Measurements from ENCODE around the gene DOK7. TPM values are rescaled to one million over a fixed set of nuclear protein-coding genes. Genes with fewer than 3 reads are reported as not detected.

Gene DOK7
- total and polyA plus RNA-seq, 2 of the 4 experiments (the other 2 are of a cell fraction) = not detected

- no peaks in the 10 kb centered on the region for H3K9me3 ChIP-seq (ENCODE audit: control insufficient read depth, insufficient read depth, low read length)
- peaks cover 29% of the 10 kb centered on the region for H4K20me1 ChIP-seq (ENCODE audit: insufficient read depth, low read length)
- H3K14ac ChIP-seq (replicated peaks; ENCODE audit: low read depth, low read length) = no peak overlapping the region
- H3K18ac ChIP-seq (ENCODE audit: low read depth, low read length) = no peak overlapping the region
- no peak overlapping the region for H2AK5ac ChIP-seq (ENCODE audit: low read depth, low read length)
- H3K56ac ChIP-seq (ENCODE audit: extremely low read depth, insufficient read depth, low read length) = no peak overlapping the region
- H3K9me1 ChIP-seq (ENCODE audit: insufficient read depth, low read length) = no peaks in the 10 kb centered on the region
- dilution Hi-C loops (cut with HindIII; ENCODE audit: low sequenced_read_pairs, unreplicated experiment) = no loop called here
- no peak overlapping the region for H2BK120ac ChIP-seq (ENCODE audit: low read depth, low read length)
- intact Hi-C loops (cut with micrococcal nuclease) = no loop called here
- ATAC-seq (ENCODE audit: low read depth) (no peak), DNase-seq (no peak)
- H2BK15ac ChIP-seq (ENCODE audit: low read depth, low read length) = no peak overlapping the region
- H3K79me1 ChIP-seq (ENCODE audit: low read depth in 1 of 2, low read length in 2 of 2) = peaks cover 3 to 16% of the 10 kb centered on the region in 2 experiments; a peak in 3 of 4 replicates
- no peak overlapping the region for H3K4me2 ChIP-seq (ENCODE audit: low read depth, low read length)
- no peak overlapping the region for H3K4me3 ChIP-seq (ENCODE audit: insufficient read depth, low read depth, low read length)
- no peak for TF ChIP-seq MAZ (IDR thresholded peaks at IDR 0.05; ENCODE audit: borderline replicate concordance, low read depth, low read length)
- no peak for TF ChIP-seq POLR2A (IDR thresholded peaks at IDR 0.05; ENCODE audit: low read depth, low read length)
- TF ChIP-seq NFE2L2 (IDR thresholded peaks at IDR 0.05; ENCODE audit: low read depth, low read length) = no peak
- TF ChIP-seq MAFK (IDR thresholded peaks at IDR 0.05; ENCODE audit: low read depth, low read length) = no peak
- TF ChIP-seq RAD21 (IDR thresholded peaks at IDR 0.05; ENCODE audit: low read length) = no peak
- no peak for TF ChIP-seq FOS (IDR thresholded peaks at IDR 0.05; ENCODE audit: low read depth, low read length)
- TF ChIP-seq SMC3 (IDR thresholded peaks at IDR 0.05; ENCODE audit: low read depth, low read length) = no peak
- TF ChIP-seq, protein P1, sequence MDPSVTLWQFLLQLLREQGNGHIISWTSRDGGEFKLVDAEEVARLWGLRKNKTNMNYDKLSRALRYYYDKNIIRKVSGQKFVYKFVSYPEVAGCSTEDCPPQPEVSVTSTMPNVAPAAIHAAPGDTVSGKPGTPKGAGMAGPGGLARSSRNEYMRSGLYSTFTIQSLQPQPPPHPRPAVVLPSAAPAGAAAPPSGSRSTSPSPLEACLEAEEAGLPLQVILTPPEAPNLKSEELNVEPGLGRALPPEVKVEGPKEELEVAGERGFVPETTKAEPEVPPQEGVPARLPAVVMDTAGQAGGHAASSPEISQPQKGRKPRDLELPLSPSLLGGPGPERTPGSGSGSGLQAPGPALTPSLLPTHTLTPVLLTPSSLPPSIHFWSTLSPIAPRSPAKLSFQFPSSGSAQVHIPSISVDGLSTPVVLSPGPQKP (IDR thresholded peaks at IDR 0.05; ENCODE audit: borderline replicate concordance, low read depth, low read length) = no peak
- no peak for TF ChIP-seq MXI1 (IDR thresholded peaks at IDR 0.05; ENCODE audit: borderline replicate concordance, low read depth, low read length)
- TF ChIP-seq CTCF (conservative IDR thresholded peaks at IDR 0.05; ENCODE audit: low read depth, low read length) = no peak
- TF ChIP-seq CEBPB (IDR thresholded peaks at IDR 0.05; ENCODE audit: low read depth, low read length) = no peak
- no peak for TF ChIP-seq CHD1 (IDR thresholded peaks at IDR 0.05; ENCODE audit: low read depth, low read length)
- no peak for TF ChIP-seq BHLHE40 (IDR thresholded peaks at IDR 0.05; ENCODE audit: low read depth, low read length)
- no peak for TF ChIP-seq RFX5 (IDR thresholded peaks at IDR 0.05; ENCODE audit: low read depth, low read length)
- no peak for TF ChIP-seq RCOR1 (IDR thresholded peaks at IDR 0.05; ENCODE audit: insufficient replicate concordance, low read length)
- no peak for TF ChIP-seq USF2 (IDR thresholded peaks at IDR 0.05; ENCODE audit: low read depth, low read length)
- H2BK20ac ChIP-seq (ENCODE audit: low read depth, low read length) = no peak overlapping the region
- H4K8ac ChIP-seq (ENCODE audit: low read depth in 2 of 2, low read length in 2 of 2) = no peak overlapping the region
- no TSS peak for BruUV-seq (replicated peaks)
- no peak overlapping the region for H3K23ac ChIP-seq (ENCODE audit: low read depth, low read length)
- H2AFZ ChIP-seq (replicated peaks; ENCODE audit: low read length, poor library complexity) = peak overlapping the region; percentile 32
- CTCF ChIA-PET = no interaction called here
- H3K4ac ChIP-seq (ENCODE audit: low read depth, low read length) = no peak overlapping the region
- no peak overlapping the region for H4K91ac ChIP-seq (ENCODE audit: insufficient read depth, low read depth, low read length)
- peaks cover 17% of the 10 kb centered on the region for H3K36me3 ChIP-seq (ENCODE audit: control insufficient read depth, insufficient read depth, low read length)
- POLR2A ChIA-PET (ENCODE audit: unreplicated experiment) = no interaction called here
- no peak overlapping the region for H2AK9ac ChIP-seq (replicated peaks; ENCODE audit: low read depth, low read length, poor library complexity)
- H3K27ac ChIP-seq (ENCODE audit: insufficient read depth, low read length) = no peak overlapping the region
- in situ Hi-C loops (cut with MboI; ENCODE audit: low sequenced_read_pairs) = no loop called here
- H2BK5ac ChIP-seq (ENCODE audit: low read depth, low read length, poor library complexity, severe bottlenecking) = no peak overlapping the region
- no peak overlapping the region for H4K5ac ChIP-seq (ENCODE audit: low read depth, low read length)
- 89% methylated on average over 15 of the region's 19 CpGs; no CpG with 5 or more reads in 1 of the 2 experiments for WGBS, 2 experiments (ENCODE audit: extremely low coverage in 2 of 2, insufficient read length in 1 of 2)
- no peaks in the 10 kb centered on the region for H3K27me3 ChIP-seq (ENCODE audit: control insufficient read depth, insufficient read depth, low read length)
- no peaks in the 10 kb centered on the region for H3K4me1 ChIP-seq (ENCODE audit: control insufficient read depth, insufficient read depth, low read length)
- no peak overlapping the region for H3K9ac ChIP-seq (ENCODE audit: low read depth, low read length)
Observed at GRCh38 chr4:3501825-3502425, 38.8 kb downstream of the DOK7 start.
